Right kidney (tissue), 1 donor: Measurements from ENCODE around the gene MEI1.

Experiments
- DNase-seq: peaks from one replicate; pipeline ENCODE4 v3.0.0-alpha.2; 2016

The MEI1 gene

GRCh38 chr22:41841085-41841712 is 141.9 kb downstream of the MEI1 start:
- DNase-seq = no peak

GRCh38 chr22:41842996-41843970 is 144.0 kb downstream of the MEI1 start:
- no peak for DNase-seq

GRCh38 chr22:41844036-41844435 is 144.7 kb downstream of the MEI1 start:
- DNase-seq = no peak

GRCh38 chr22:41844513-41844912 is 145.2 kb downstream of the MEI1 start:
- no peak for DNase-seq

- no peak for DNase-seq
These were observed 146.3 kb downstream of the MEI1 start for GRCh38 chr22:41845380-41846267.

- DNase-seq = no peak
These were observed 147.1 kb downstream of the MEI1 start for GRCh38 chr22:41846268-41846987.

GRCh38 chr22:41847300-41847699 is 148.0 kb downstream of the MEI1 start:
- DNase-seq = no peak

- DNase-seq = no peak
These were observed 149.2 kb downstream of the MEI1 start for GRCh38 chr22:41848468-41848867.
